ENCODE results near the gene FPGS. TPM values are rescaled to one million over a fixed set of nuclear protein-coding genes. Genes with fewer than 3 reads are reported as not detected.

The FPGS gene
- total RNA-seq, 2 donors from 2014 or later = 117 TPM

DNA sequence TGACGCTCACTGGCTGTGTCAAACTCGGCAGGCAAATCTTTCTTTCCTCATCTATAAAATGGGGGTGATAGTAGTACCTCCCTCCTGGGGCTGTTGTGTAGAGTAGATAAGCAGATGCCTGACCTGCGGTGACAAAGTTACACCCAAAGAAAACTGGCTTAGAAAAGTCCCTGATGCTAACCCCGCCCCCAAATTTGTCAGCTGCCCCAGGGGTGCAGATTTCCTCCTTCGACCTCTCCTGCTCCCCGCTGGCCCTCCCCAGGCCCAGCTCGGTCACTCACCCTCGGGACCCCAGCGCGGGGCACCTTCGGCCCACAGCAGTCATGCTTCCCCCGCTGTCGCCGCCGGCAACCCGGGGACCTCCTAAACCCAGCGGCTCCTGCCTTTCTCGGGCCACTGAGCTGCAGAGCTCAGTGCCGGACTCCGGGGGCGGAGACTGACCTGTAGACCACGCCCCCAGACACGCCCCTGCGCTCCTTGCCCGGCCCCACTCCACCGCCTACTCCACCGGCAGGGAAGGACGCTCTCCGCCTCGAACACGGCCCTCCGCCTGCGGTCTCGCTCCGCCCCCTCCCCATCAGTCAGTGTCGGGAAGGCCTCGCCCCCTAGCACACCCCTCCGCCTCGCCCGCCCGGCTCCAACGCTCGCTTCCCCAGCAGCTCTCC is 31.6 kb upstream of the FPGS start:
- no peaks in the 10 kb centered on the region for H3K9me3 ChIP-seq
- intact Hi-C loops (cut with DNase I) = no loop called here

DNA sequence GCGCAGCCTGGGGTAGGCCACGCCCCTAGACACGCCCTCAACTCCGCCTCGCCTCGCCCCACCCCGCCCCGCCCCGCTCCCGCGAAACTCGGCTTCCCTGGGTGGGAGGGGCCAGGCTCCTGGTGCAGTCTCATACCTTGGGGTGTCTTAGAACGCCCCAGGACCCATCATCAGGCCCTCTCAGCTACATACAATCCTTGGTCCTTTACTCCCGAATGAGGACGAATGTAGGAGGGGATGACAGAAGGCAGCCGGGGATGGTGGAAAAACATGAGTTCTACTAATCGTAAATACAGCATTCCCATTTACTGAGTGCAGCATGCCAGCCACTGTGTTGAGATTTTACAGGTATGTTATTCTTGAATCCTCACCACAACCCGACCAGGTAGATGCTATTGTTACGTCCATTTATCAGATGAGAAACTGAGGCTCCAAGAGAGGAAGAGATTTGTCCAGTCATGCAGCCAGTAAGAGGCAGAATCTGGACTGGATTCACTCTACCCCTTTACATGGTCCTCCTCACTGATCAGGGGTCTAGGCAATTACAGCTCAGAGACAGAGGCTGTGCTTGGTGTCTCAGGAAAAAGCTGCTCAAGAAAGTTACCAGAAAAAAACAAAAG is 31.0 kb upstream of the FPGS start:
- H3K36me3 ChIP-seq = no peaks in the 10 kb centered on the region
- TF ChIP-seq POLR2AphosphoS5 (IDR thresholded peaks at IDR 0.05) (no peak), CTCF (IDR thresholded peaks at IDR 0.05) (no peak), POLR2A (IDR thresholded peaks at IDR 0.05) (no peak)
- no peak for DNase-seq (ENCODE audit: low spot score)
- no peaks in the 10 kb centered on the region for H3K9me3 ChIP-seq
- intact Hi-C loops (cut with DNase I) = no loop called here
- H3K4me3 ChIP-seq = peak overlapping the region; percentile 32 to 44
- H3K27me3 ChIP-seq (replicated peaks; ENCODE audit: insufficient read depth) = no peaks in the 10 kb centered on the region
- peak overlapping the region; percentile 45 to 52 for H3K27ac ChIP-seq
- peaks cover 5% of the 10 kb centered on the region for H3K4me1 ChIP-seq (replicated peaks)
- WGBS = 1% methylated on average over 19 of the region's 19 CpGs

More for the DNA sequence above, 31.6 kb upstream of the FPGS start:
- peak overlapping the region; percentile 32 to 44 for H3K4me3 ChIP-seq
- peaks cover 5% of the 10 kb centered on the region for H3K4me1 ChIP-seq (replicated peaks)
- no peaks in the 10 kb centered on the region for H3K27me3 ChIP-seq (replicated peaks; ENCODE audit: insufficient read depth)
- H3K36me3 ChIP-seq = no peaks in the 10 kb centered on the region
- peak; percentile 98 for DNase-seq (ENCODE audit: low spot score)
- peak overlapping the region; percentile 45 to 52 for H3K27ac ChIP-seq
- 2% methylated on average over 43 of the region's 43 CpGs for WGBS
- peak; percentile 71 for TF ChIP-seq POLR2A (IDR thresholded peaks at IDR 0.05)
- TF ChIP-seq POLR2AphosphoS5 (IDR thresholded peaks at IDR 0.05) = peak; percentile 92
- TF ChIP-seq CTCF (IDR thresholded peaks at IDR 0.05) = peak in 2 of 4 experiments; percentile 18 to 29

GRCh38 chr9:127772603-127773002 is 30.1 kb upstream of the FPGS start:
- no peaks in the 10 kb centered on the region for H3K27me3 ChIP-seq (replicated peaks; ENCODE audit: insufficient read depth)
- no peaks in the 10 kb centered on the region for H3K36me3 ChIP-seq
- no peaks in the 10 kb centered on the region for H3K9me3 ChIP-seq
- TF ChIP-seq CTCF (IDR thresholded peaks at IDR 0.05) = no peak
- no peak for TF ChIP-seq POLR2A (IDR thresholded peaks at IDR 0.05)
- no peak for TF ChIP-seq POLR2AphosphoS5 (IDR thresholded peaks at IDR 0.05)
- 89% methylated on average over 5 of the region's 5 CpGs for WGBS
- DNase-seq (ENCODE audit: low spot score) = no peak
- intact Hi-C loops (cut with DNase I) = no loop called here
- peaks cover 5% of the 10 kb centered on the region for H3K4me1 ChIP-seq (replicated peaks)
- no peak overlapping the region for H3K4me3 ChIP-seq
- no peak overlapping the region for H3K27ac ChIP-seq

GRCh38 chr9:127773272-127773671 is 29.4 kb upstream of the FPGS start:
- no peak for DNase-seq (ENCODE audit: low spot score)
- Histone ChIP-seq H3K9me3 (no peaks in the 10 kb centered on the region), H3K27me3 (replicated peaks; ENCODE audit: insufficient read depth) (no peaks in the 10 kb centered on the region), H3K27ac (no peak overlapping the region), H3K4me1 (replicated peaks) (peaks cover 5% of the 10 kb centered on the region), H3K36me3 (no peaks in the 10 kb centered on the region), H3K4me3 (no peak overlapping the region)
- no peak for TF ChIP-seq POLR2AphosphoS5 (IDR thresholded peaks at IDR 0.05)
- TF ChIP-seq POLR2A (IDR thresholded peaks at IDR 0.05) = no peak
- TF ChIP-seq CTCF (IDR thresholded peaks at IDR 0.05) = no peak
- 85% methylated on average over 3 of the region's 3 CpGs for WGBS
- intact Hi-C loops (cut with DNase I) = no loop called here

GRCh38 chr9:127773981-127774380 is 28.7 kb upstream of the FPGS start:
- Histone ChIP-seq H3K36me3 (no peaks in the 10 kb centered on the region), H3K27me3 (replicated peaks; ENCODE audit: insufficient read depth) (no peaks in the 10 kb centered on the region), H3K4me3 (no peak overlapping the region), H3K27ac (no peak overlapping the region), H3K4me1 (replicated peaks) (peaks cover 5% of the 10 kb centered on the region), H3K9me3 (no peaks in the 10 kb centered on the region)
- intact Hi-C loops (cut with DNase I) = no loop called here
- TF ChIP-seq POLR2AphosphoS5 (IDR thresholded peaks at IDR 0.05) (no peak), CTCF (IDR thresholded peaks at IDR 0.05) (no peak), POLR2A (IDR thresholded peaks at IDR 0.05) (no peak)
- 84% methylated on average over 9 of the region's 10 CpGs for WGBS
- DNase-seq (ENCODE audit: low spot score) = no peak

All from prostate gland (tissue), 2 donors.